ENCODE data around the gene C7orf57. TPM values are rescaled to one million over a fixed set of nuclear protein-coding genes. Genes with fewer than 3 reads are reported as not detected.

The C7orf57 gene
- total RNA-seq, 2 donors from 2014 or later: 0.12 to 0.56 TPM

- ATAC-seq (replicated peaks in 1 of 2) (no peak), DNase-seq (no peak)
- Mint-ChIP-seq H3K27me3 (ENCODE audit: low read depth) (no peaks in the 10 kb centered on the region), H3K4me3 (no peak overlapping the region), H3K27ac (no peak overlapping the region), H3K9me3 (no peaks in the 10 kb centered on the region), H3K4me1 (ENCODE audit: low read depth) (no peaks in the 10 kb centered on the region), H3K36me3 (ENCODE audit: insufficient read depth in 2 of 2) (no peaks in the 10 kb centered on the region)
These were observed 26.1 kb upstream of the C7orf57 start for GRCh38 chr7:48009257-48009656.

- no peaks in the 10 kb centered on the region for H3K27me3 Mint-ChIP-seq (ENCODE audit: low read depth)
- H3K4me1 Mint-ChIP-seq (ENCODE audit: low read depth): no peaks in the 10 kb centered on the region
- no peaks in the 10 kb centered on the region for H3K36me3 Mint-ChIP-seq (ENCODE audit: insufficient read depth in 2 of 2)
- H3K27ac Mint-ChIP-seq: no peak overlapping the region
- H3K4me3 Mint-ChIP-seq: no peak overlapping the region
- DNase-seq (no peak), ATAC-seq (replicated peaks in 1 of 2) (no peak)
- H3K9me3 Mint-ChIP-seq: no peaks in the 10 kb centered on the region
These were observed 25.4 kb upstream of the C7orf57 start for GRCh38 chr7:48009954-48010353.

GRCh38 chr7:48011323-48011722 is 24.0 kb upstream of the C7orf57 start:
- ATAC-seq (replicated peaks in 1 of 2) (no peak), DNase-seq (no peak)
- Mint-ChIP-seq H3K27me3 (ENCODE audit: low read depth) (peaks cover 4% of the 10 kb centered on the region), H3K4me1 (ENCODE audit: low read depth) (no peaks in the 10 kb centered on the region), H3K4me3 (no peak overlapping the region), H3K27ac (no peak overlapping the region), H3K36me3 (ENCODE audit: insufficient read depth in 2 of 2) (no peaks in the 10 kb centered on the region), H3K9me3 (no peaks in the 10 kb centered on the region)

GRCh38 chr7:48011951-48012350 is 23.4 kb upstream of the C7orf57 start:
- DNase-seq: no peak
- no peak for ATAC-seq (replicated peaks in 1 of 2)
- peaks cover 6% of the 10 kb centered on the region for H3K27me3 Mint-ChIP-seq (ENCODE audit: low read depth)
- H3K9me3 Mint-ChIP-seq: no peaks in the 10 kb centered on the region
- no peaks in the 10 kb centered on the region for H3K4me1 Mint-ChIP-seq (ENCODE audit: low read depth)
- H3K36me3 Mint-ChIP-seq (ENCODE audit: insufficient read depth in 2 of 2): no peaks in the 10 kb centered on the region
- H3K4me3 Mint-ChIP-seq: no peak overlapping the region
- no peak overlapping the region for H3K27ac Mint-ChIP-seq

- peaks cover 3 to 6% of the 10 kb centered on the region in 2 donors for H3K9me3 Mint-ChIP-seq
- H3K36me3 Mint-ChIP-seq (ENCODE audit: insufficient read depth in 2 of 2): peaks cover 5 to 9% of the 10 kb centered on the region in 2 donors
- peaks cover 6% of the 10 kb centered on the region for H3K27me3 Mint-ChIP-seq (ENCODE audit: low read depth)
These were observed 18.7 kb upstream of the C7orf57 start for GRCh38 chr7:48016641-48017040.

GRCh38 chr7:48017674-48018073 is 17.7 kb upstream of the C7orf57 start:
- H3K27me3 Mint-ChIP-seq (ENCODE audit: low read depth): peaks cover 6% of the 10 kb centered on the region
- H3K9me3 Mint-ChIP-seq: peaks cover 3 to 8% of the 10 kb centered on the region in 2 donors
- no peak for ATAC-seq (replicated peaks in 1 of 2)
- no peak overlapping the region for H3K27ac Mint-ChIP-seq
- no peak for DNase-seq
- no peak overlapping the region for H3K4me3 Mint-ChIP-seq
- H3K4me1 Mint-ChIP-seq (ENCODE audit: low read depth): no peaks in the 10 kb centered on the region
- peaks cover 7 to 10% of the 10 kb centered on the region in 2 donors for H3K36me3 Mint-ChIP-seq (ENCODE audit: insufficient read depth in 2 of 2)

More at GRCh38 chr7:48016641-48017040, 18.7 kb upstream of the C7orf57 start:
- H3K27ac Mint-ChIP-seq: no peak overlapping the region
- no peak overlapping the region for H3K4me3 Mint-ChIP-seq
- DNase-seq: no peak
- ATAC-seq (replicated peaks in 1 of 2): no peak
- no peaks in the 10 kb centered on the region for H3K4me1 Mint-ChIP-seq (ENCODE audit: low read depth)

- no peak overlapping the region for H3K4me3 Mint-ChIP-seq
- no peak for ATAC-seq (replicated peaks in 1 of 2)
- H3K27me3 Mint-ChIP-seq (ENCODE audit: low read depth): peaks cover 13% of the 10 kb centered on the region
- H3K27ac Mint-ChIP-seq: no peak overlapping the region
- DNase-seq: no peak
- peaks cover 3 to 4% of the 10 kb centered on the region in 2 donors for H3K36me3 Mint-ChIP-seq (ENCODE audit: insufficient read depth in 2 of 2)
- H3K4me1 Mint-ChIP-seq (ENCODE audit: low read depth): no peaks in the 10 kb centered on the region
- peaks cover 4 to 5% of the 10 kb centered on the region in 2 donors for H3K9me3 Mint-ChIP-seq
These were observed 9.7 kb upstream of the C7orf57 start for GRCh38 chr7:48025624-48026023.

- H3K27ac Mint-ChIP-seq: no peak within 1 kb of the TSS
- peaks cover 0 to 3% of the 10 kb centered on the region in 2 donors for H3K9me3 Mint-ChIP-seq
- no peaks in the 10 kb centered on the region for H3K36me3 Mint-ChIP-seq (ENCODE audit: insufficient read depth in 2 of 2)
- no peak for DNase-seq
- H3K4me1 Mint-ChIP-seq (ENCODE audit: low read depth): no peaks in the 10 kb centered on the region
- H3K27me3 Mint-ChIP-seq (ENCODE audit: low read depth): peaks cover 37% of the 10 kb centered on the region
- H3K4me3 Mint-ChIP-seq: no peak within 1 kb of the TSS
- ATAC-seq (replicated peaks in 1 of 2): no peak
These were observed 6.4 kb upstream of the C7orf57 start, which contains the start of gene SUN3 for GRCh38 chr7:48028938-48029337. SUN3 (minus strand) TSS chr7:48029107; CDS start chr7:48028938, 169 bp downstream.

- Mint-ChIP-seq H3K4me3 (no peak overlapping the region), H3K36me3 (ENCODE audit: insufficient read depth in 2 of 2) (no peaks in the 10 kb centered on the region), H3K4me1 (ENCODE audit: low read depth) (peaks cover 5% of the 10 kb centered on the region), H3K27ac (no peak overlapping the region), H3K27me3 (ENCODE audit: low read depth) (peaks cover 51% of the 10 kb centered on the region), H3K9me3 (peaks cover 0 to 2% of the 10 kb centered on the region in 2 donors)
- no peak for ATAC-seq (replicated peaks in 1 of 2)
- DNase-seq: no peak
These were observed 4.2 kb upstream of the C7orf57 start for GRCh38 chr7:48031111-48031510.

GRCh38 chr7:48033922-48034321 is 1.4 kb upstream of the C7orf57 start:
- H3K9me3 Mint-ChIP-seq: peaks cover 0 to 2% of the 10 kb centered on the region in 2 donors
- no peak for ATAC-seq (replicated peaks in 1 of 2)

GRCh38 chr7:48035967-48036478 is 680 bp downstream of the C7orf57 start:
- no peaks in the 10 kb centered on the region for H3K36me3 Mint-ChIP-seq (ENCODE audit: insufficient read depth in 2 of 2)
- peaks cover 13% of the 10 kb centered on the region for H3K4me1 Mint-ChIP-seq (ENCODE audit: low read depth)
- DNase-seq (no peak), ATAC-seq (replicated peaks in 1 of 2) (no peak)
- peak overlapping the region; percentile 85 to 88 for H3K4me3 Mint-ChIP-seq
- no peak overlapping the region for H3K27ac Mint-ChIP-seq
- peaks cover 0 to 2% of the 10 kb centered on the region in 2 donors for H3K9me3 Mint-ChIP-seq
- peaks cover 59% of the 10 kb centered on the region for H3K27me3 Mint-ChIP-seq (ENCODE audit: low read depth)

More at GRCh38 chr7:48033922-48034321, 1.4 kb upstream of the C7orf57 start:
- no peak for DNase-seq
- Mint-ChIP-seq H3K27me3 (ENCODE audit: low read depth) (peaks cover 76% of the 10 kb centered on the region), H3K4me3 (no peak overlapping the region), H3K27ac (no peak overlapping the region), H3K36me3 (ENCODE audit: insufficient read depth in 2 of 2) (no peaks in the 10 kb centered on the region), H3K4me1 (ENCODE audit: low read depth) (peaks cover 7% of the 10 kb centered on the region)

GRCh38 chr7:48038815-48039506 is 3.6 kb downstream of the C7orf57 start:
- no peak overlapping the region for H3K4me3 Mint-ChIP-seq
- no peak overlapping the region for H3K27ac Mint-ChIP-seq
- H3K36me3 Mint-ChIP-seq (ENCODE audit: insufficient read depth in 2 of 2): no peaks in the 10 kb centered on the region
- peaks cover 38% of the 10 kb centered on the region for H3K27me3 Mint-ChIP-seq (ENCODE audit: low read depth)
- peaks cover 28% of the 10 kb centered on the region for H3K4me1 Mint-ChIP-seq (ENCODE audit: low read depth)
- ATAC-seq (replicated peaks in 1 of 2) (no peak), DNase-seq (no peak)
- no peaks in the 10 kb centered on the region for H3K9me3 Mint-ChIP-seq

- Mint-ChIP-seq H3K4me3 (peak overlapping the region; percentile 29 to 59), H3K27ac (peak overlapping the region; percentile 72), H3K4me1 (ENCODE audit: low read depth) (peaks cover 23% of the 10 kb centered on the region), H3K9me3 (no peaks in the 10 kb centered on the region), H3K36me3 (ENCODE audit: insufficient read depth in 2 of 2) (no peaks in the 10 kb centered on the region), H3K27me3 (ENCODE audit: low read depth) (peaks cover 25% of the 10 kb centered on the region)
- ATAC-seq (replicated peaks in 1 of 2) (peak; percentile 19 to 32), DNase-seq (no peak)
These were observed 5.8 kb downstream of the C7orf57 start for GRCh38 chr7:48040944-48041652.

Measured in activated T-cell treated with anti-CD3 and anti-CD28 coated beads, Interleukin-2, amount 50 U/mL, for 72 hours (primary cell).